COLO829 (cell line): Measurements from ENCODE around the gene NDUFS6.
"Not testable (repeated sequence)": the region's sequence is repeated elsewhere in the genome, so short reads cannot be mapped to it uniquely, and the experiment has no call there.

Experiments used
- DNase-seq: peaks from one replicate; pipeline ENCODE4 v3.0.0; 2012; ENCODE audit warnings: low spot score

The NDUFS6 gene

GRCh38 chr5:1834022-1834551, 32.9 kb downstream of the NDUFS6 start:
- no peak for DNase-seq

GRCh38 chr5:1834721-1835429, 33.7 kb downstream of the NDUFS6 start:
- DNase-seq, result no peak

- no peak for DNase-seq
Measured at GRCh38 chr5:1835431-1835830, 34.2 kb downstream of the NDUFS6 start.

GRCh38 chr5:1836176-1836890, 35.1 kb downstream of the NDUFS6 start:
- DNase-seq, result no peak

GRCh38 chr5:1836891-1837880, 36.0 kb downstream of the NDUFS6 start:
- DNase-seq, result no peak

- no peak for DNase-seq
Measured at GRCh38 chr5:1838013-1838412, 36.8 kb downstream of the NDUFS6 start.

- no peak for DNase-seq
Measured at GRCh38 chr5:1840071-1840547, 38.9 kb downstream of the NDUFS6 start.

GRCh38 chr5:1840741-1841521, 39.7 kb downstream of the NDUFS6 start:
- no peak for DNase-seq

GRCh38 chr5:1842004-1842819, 41.0 kb downstream of the NDUFS6 start:
- no peak for DNase-seq

- DNase-seq, result not testable (repeated sequence)
Measured at GRCh38 chr5:1843761-1844160, 42.6 kb downstream of the NDUFS6 start.

- no peak for DNase-seq
Measured at GRCh38 chr5:1844708-1845436, 43.7 kb downstream of the NDUFS6 start.

- no peak for DNase-seq
Measured at GRCh38 chr5:1845696-1846095, 44.5 kb downstream of the NDUFS6 start.

GRCh38 chr5:1846583-1846982, 45.4 kb downstream of the NDUFS6 start:
- DNase-seq, result no peak

GRCh38 chr5:1847056-1847455, 45.8 kb downstream of the NDUFS6 start:
- DNase-seq, result no peak

- no peak for DNase-seq
Measured at GRCh38 chr5:1847611-1848010, 46.4 kb downstream of the NDUFS6 start.

- no peak for DNase-seq
Measured at GRCh38 chr5:1850324-1851154, 49.3 kb downstream of the NDUFS6 start.

- DNase-seq, result no peak
Measured at GRCh38 chr5:1851290-1851934, 50.2 kb downstream of the NDUFS6 start.

GRCh38 chr5:1852324-1852947, 51.2 kb downstream of the NDUFS6 start:
- no peak for DNase-seq
